HepG2 (cell line): ENCODE measurements around the gene DOK4. TPM values are rescaled to one million over a fixed set of nuclear protein-coding genes. Genes with fewer than 3 reads are reported as not detected.

Experiments used
- ATF6 ChIP-seq: sonication (generic); formaldehyde crosslinking; conservative IDR thresholded peaks from 2 replicates; pipeline ENCODE4 v1.4.0; 2020; ENCODE audit warnings: missing genetic modification reagents
- CAMTA2 ChIP-seq: sonication (generic); formaldehyde crosslinking; IDR thresholded peaks from 2 replicates; pipeline ENCODE4 v1.4.0; 2020; ENCODE audit warnings: mild to moderate bottlenecking, missing genetic modification reagents, borderline replicate concordance
- HIVEP1 ChIP-seq: sonication (generic); formaldehyde crosslinking; IDR thresholded peaks from 2 replicates; pipeline ENCODE4 v1.4.0; 2020; ENCODE audit warnings: mild to moderate bottlenecking, missing genetic modification reagents
- REPIN1 ChIP-seq: sonication (generic); formaldehyde crosslinking; IDR thresholded peaks from 2 replicates; pipeline ENCODE4 v1.8.0; 2022; ENCODE audit warnings: missing genetic modification reagents, low read depth, mild to moderate bottlenecking, borderline replicate concordance
- TRIM24 ChIP-seq: sonication (generic); formaldehyde crosslinking; IDR thresholded peaks from 2 replicates; pipeline ENCODE4 v1.8.0; 2022; ENCODE audit warnings: mild to moderate bottlenecking, missing genetic modification reagents
- ZBTB34 ChIP-seq: sonication (generic); formaldehyde crosslinking; IDR thresholded peaks from 2 replicates; pipeline ENCODE4 v1.8.0; 2022; ENCODE audit warnings: mild to moderate bottlenecking, missing genetic modification reagents
- ZFX ChIP-seq: sonication (generic); formaldehyde crosslinking; IDR thresholded peaks from 2 replicates; pipeline ENCODE4 v1.4.0; 2020; ENCODE audit warnings: mild to moderate bottlenecking, low read depth, missing genetic modification reagents, moderate library complexity
- ZIK1 ChIP-seq: sonication (generic); formaldehyde crosslinking; IDR thresholded peaks from 2 replicates; pipeline ENCODE4 v1.5.0; 2020; ENCODE audit warnings: mild to moderate bottlenecking, low read depth, missing genetic modification reagents, borderline replicate concordance
- ZNF138 ChIP-seq: sonication (generic); formaldehyde crosslinking; IDR thresholded peaks from 2 replicates; pipeline ENCODE4 v1.5.0; 2020; ENCODE audit warnings: mild to moderate bottlenecking, low read depth, missing genetic modification reagents
- ZNF225 ChIP-seq: sonication (generic); formaldehyde crosslinking; IDR thresholded peaks from 2 replicates; pipeline ENCODE4 v1.4.0; 2020; ENCODE audit warnings: mild to moderate bottlenecking, missing genetic modification reagents
- polyA plus RNA-seq, 8 experiments: library from polyadenylated mRNA; depleted of rRNA in 3 of 8; stranded (reverse) in 7 of 8; unstranded in 1 of 8; fragments of >200 nt; fragmentation: Illumina TruSeq in 4 of 8; extraction: Trizol in 4 of 8; gene quantifications; 2 replicates each; pipeline versions ENCODE4 v1.2.1 to v1.2.3, GENCODE V29; 2011 to 2016; ENCODE audit warnings: low read depth in 4 of 8, missing spikeins in 1 of 8, mixed read lengths in 1 of 8; ENCODE audit not compliant: insufficient read depth in 1 of 8
- total RNA-seq, 5 experiments: library from RNA; depleted of rRNA; stranded (reverse); fragments of >200 nt; fragmentation: Illumina TruSeq; extraction: Trizol; gene quantifications; 2 replicates each; pipeline ENCODE4 v1.2.3, GENCODE V29; 2016; ENCODE audit warnings: low read depth in 1 of 5
- TF ChIP-seq, protein P1 (sequence below): sonication (generic); formaldehyde crosslinking; IDR thresholded peaks from 2 replicates; pipeline ENCODE4 v1.4.0; 2020; ENCODE audit warnings: mild to moderate bottlenecking, missing genetic modification reagents
- TF ChIP-seq, protein P2 (sequence below): sonication (generic); formaldehyde crosslinking; IDR thresholded peaks from 2 replicates; pipeline ENCODE4 v1.4.0; 2020; ENCODE audit warnings: low read depth, missing genetic modification reagents

DOK4 gene
- total and polyA plus RNA-seq, 2 of the 13 experiments (the other 11 are each of a cell fraction or from before 2014, with no cell fraction given) = 52.7 to 70.0 TPM

DNA sequence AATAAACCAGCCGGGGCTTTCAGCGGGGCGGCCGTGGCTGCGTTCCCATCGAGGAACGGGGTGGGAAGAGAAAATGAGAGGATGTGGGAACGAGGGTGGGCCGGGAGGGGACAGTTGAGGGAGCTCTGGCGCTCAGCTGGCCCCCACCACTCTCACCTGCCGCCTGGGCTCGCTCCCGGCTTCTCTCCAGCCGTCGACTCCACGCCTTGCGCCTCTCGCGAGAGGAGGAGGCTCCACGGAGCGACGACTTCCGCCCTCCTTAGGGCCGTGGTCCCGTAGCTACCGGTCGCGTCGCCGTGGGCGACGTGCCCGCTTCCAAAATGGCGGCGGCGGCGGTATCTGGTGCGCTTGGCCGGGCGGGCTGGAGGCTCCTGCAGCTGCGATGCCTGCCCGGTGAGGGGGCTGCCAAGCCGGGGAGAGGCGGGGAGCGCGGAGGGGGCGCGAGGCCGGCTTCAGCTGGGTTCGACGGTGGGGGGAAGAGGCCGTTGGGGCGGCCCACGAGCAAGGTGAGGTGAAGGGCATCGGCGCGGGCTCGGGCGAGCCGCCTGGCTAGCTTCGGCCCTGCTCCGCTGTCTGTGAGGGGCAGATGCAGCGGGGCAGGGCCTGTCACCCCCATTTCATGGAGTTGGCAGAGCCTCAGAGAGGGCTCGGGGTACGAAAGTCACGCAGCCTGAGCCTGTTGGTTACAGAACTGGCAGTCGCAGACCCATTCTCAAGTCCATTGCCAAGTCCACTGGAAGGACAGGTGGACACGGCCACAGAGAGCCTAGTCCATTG is 38.9 kb downstream of the DOK4 start, which contains the start of the genes CIAPIN1 and COQ9 (continued):
- TF ChIP-seq ZFX (CRISPR knock-in tag) (peak; percentile 95), ZNF138 (CRISPR knock-in tag) (no peak), CAMTA2 (peak; percentile 89), ZNF225 (CRISPR knock-in tag) (no peak; the same call in none of the 2 replicates), ATF6 (no peak), HIVEP1 (CRISPR knock-in tag) (peak; percentile 91; the same call in 1 of the 2 replicates), ZBTB34 (CRISPR knock-in tag) (no peak; the same call in 1 of the 2 replicates), ZIK1 (CRISPR knock-in tag) (peak; percentile 53; the same call in 1 of the 2 replicates), TRIM24 (no peak), REPIN1 (CRISPR knock-in tag) (peak; percentile 89)
- TF ChIP-seq, protein P1, sequence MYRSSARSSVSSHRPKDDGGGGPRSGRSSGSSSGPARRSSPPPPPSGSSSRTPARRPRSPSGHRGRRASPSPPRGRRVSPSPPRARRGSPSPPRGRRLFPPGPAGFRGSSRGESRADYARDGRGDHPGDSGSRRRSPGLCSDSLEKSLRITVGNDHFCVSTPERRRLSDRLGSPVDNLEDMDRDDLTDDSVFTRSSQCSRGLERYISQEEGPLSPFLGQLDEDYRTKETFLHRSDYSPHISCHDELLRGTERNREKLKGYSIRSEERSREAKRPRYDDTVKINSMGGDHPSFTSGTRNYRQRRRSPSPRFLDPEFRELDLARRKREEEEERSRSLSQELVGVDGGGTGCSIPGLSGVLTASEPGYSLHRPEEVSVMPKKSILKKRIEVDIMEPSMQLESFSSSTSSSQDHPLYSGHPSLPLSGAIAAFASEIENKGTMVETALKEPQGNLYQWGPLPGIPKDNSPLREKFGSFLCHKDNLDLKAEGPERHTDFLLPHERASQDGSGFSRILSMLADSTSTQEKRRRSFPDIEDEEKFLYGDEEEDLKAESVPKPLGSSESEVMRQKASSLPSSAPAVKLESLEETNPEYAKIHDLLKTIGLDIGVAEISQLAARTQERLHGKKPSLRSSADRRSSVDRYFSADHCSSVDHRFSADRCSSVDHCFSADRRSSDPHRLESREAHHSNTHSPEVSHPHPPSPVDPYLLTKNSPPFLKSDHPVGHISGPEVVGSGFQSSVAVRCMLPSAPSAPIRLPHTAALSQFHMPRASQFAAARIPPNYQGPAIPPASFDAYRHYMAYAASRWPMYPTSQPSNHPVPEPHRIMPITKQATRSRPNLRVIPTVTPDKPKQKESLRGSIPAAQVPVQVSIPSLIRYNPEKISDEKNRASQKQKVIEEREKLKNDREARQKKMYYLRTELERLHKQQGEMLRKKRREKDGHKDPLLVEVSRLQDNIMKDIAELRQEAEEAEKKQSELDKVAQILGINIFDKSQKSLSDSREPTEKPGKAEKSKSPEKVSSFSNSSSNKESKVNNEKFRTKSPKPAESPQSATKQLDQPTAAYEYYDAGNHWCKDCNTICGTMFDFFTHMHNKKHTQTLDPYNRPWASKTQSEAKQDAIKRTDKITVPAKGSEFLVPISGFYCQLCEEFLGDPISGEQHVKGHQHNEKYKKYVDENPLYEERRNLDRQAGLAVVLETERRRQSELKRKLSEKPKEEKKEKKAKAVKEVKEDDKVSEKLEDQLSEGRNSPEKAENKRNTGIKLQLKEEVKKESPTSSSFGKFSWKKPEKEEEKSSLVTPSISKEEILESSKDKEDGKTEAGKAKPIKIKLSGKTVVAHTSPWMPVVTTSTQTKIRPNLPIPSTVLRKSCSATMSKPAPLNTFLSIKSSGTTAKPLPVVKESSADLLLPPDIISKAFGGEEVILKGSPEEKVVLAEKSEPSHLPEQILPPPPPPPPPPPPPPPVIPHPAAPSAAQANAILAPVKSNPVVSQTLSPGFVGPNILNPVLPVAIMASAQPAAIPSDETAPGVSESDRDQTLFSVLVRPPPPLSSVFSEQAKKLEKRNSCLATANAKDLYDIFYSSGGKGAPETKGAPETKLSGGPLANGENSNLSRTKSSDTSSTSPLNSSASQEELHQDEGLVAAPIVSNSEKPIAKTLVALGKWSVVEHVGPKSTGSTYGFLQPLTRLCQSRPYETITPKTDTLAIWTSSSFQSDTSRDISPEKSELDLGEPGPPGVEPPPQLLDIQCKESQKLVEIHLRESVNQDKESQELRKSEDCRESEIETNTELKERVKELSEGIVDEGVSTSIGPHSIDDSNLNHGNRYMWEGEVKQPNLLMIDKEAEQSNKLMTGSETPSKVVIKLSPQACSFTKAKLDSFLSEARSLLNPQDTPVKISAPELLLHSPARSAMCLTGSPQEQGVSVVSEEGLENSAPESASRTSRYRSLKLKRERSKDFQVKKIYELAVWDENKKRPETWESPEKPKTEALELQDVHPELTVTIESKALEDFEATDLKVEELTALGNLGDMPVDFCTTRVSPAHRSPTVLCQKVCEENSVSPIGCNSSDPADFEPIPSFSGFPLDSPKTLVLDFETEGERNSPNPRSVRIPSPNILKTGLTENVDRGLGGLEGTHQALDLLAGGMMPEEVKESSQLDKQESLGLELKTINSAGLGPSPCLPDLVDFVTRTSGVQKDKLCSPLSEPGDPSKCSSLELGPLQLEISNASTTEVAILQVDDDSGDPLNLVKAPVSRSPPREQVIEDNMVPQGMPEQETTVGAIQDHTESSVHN (CRISPR knock-in tag) = 0 out of 2 replicates have a peak, but pooled peaks have one; percentile 64
- TF ChIP-seq, protein P2, sequence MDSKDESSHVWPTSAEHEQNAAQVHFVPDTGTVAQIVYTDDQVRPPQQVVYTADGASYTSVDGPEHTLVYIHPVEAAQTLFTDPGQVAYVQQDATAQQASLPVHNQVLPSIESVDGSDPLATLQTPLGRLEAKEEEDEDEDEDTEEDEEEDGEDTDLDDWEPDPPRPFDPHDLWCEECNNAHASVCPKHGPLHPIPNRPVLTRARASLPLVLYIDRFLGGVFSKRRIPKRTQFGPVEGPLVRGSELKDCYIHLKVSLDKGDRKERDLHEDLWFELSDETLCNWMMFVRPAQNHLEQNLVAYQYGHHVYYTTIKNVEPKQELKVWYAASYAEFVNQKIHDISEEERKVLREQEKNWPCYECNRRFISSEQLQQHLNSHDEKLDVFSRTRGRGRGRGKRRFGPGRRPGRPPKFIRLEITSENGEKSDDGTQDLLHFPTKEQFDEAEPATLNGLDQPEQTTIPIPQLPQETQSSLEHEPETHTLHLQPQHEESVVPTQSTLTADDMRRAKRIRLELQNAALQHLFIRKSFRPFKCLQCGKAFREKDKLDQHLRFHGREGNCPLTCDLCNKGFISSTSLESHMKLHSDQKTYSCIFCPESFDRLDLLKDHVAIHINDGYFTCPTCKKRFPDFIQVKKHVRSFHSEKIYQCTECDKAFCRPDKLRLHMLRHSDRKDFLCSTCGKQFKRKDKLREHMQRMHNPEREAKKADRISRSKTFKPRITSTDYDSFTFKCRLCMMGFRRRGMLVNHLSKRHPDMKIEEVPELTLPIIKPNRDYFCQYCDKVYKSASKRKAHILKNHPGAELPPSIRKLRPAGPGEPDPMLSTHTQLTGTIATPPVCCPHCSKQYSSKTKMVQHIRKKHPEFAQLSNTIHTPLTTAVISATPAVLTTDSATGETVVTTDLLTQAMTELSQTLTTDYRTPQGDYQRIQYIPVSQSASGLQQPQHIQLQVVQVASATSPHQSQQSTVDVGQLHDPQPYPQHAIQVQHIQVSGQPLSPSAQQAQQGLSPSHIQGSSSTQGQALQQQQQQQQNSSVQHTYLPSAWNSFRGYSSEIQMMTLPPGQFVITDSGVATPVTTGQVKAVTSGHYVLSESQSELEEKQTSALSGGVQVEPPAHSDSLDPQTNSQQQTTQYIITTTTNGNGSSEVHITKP (CRISPR knock-in tag) = no peak
